Spleen (tissue), 7 donors: Measurements from ENCODE around the gene SRRT.

Source experiments
- CTCF ChIP-seq, 11 experiments: fragments of 200-600 bp in 7 of 11; fragments of 450-650 bp in 4 of 11; sonication (generic) in 4 of 11; IDR thresholded peaks in 8 of 11; conservative IDR thresholded peaks in 3 of 11; 1 replicate in 7 of 11; 2 replicates in 4 of 11; pipeline versions ENCODE4 v1.4.0 to v1.8.0; 2016 to 2021; ENCODE audit warnings: antibody characterized with exemption in 11 of 11, inconsistent platforms in 4 of 11, mild to moderate bottlenecking in 1 of 11
- POLR2A ChIP-seq, 3 donors: fragments of 450-650 bp; IDR thresholded peaks; one replicate each; pipeline ENCODE4 v1.5.1; 2017; ENCODE audit warnings: antibody characterized with exemption in 3 of 3, mild to moderate bottlenecking in 1 of 3
- POLR2AphosphoS5 ChIP-seq, 3 donors: sonication (generic); formaldehyde crosslinking; IDR thresholded peaks; one replicate each; pipeline ENCODE4 v1.5.1; 2017; ENCODE audit warnings: antibody characterized with exemption in 3 of 3
- donor health status: DM: no; HTN: no; CAD: no; lungs with moderate emphysema.
- donor health status: DM: no; HTN: no; CAD: no.
- donor health status: DM: no; HTN: no; CAD: no.

DNA sequence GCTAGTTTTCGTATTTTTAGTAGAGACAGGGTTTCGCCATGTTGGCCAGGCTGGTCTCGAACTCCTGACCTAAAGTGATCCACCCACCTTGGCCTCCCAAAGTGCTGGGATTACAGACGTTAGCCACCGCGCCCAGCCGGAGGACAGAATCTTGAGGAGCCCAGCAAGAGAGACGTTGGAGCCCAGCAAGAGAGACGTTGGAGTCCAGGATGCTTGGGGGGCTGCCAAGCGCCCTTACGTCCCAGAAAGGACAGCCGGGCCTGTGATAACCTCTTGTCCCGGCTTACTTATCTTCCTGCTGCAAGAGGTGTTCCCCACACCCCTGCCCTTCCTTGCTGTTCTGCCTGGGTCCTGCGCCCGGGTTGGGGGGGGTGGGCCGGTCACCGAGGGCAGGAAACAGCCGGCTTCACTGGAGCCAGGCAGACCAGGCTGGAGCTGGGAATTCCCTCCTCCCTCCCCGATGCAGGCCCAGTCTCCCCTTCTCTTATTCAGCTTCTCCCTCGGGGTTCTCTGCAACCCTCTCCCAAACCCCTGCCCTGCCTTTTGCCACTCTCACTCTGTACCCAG is 45.7 kb upstream of the SRRT start:
- no peak for TF ChIP-seq CTCF (IDR thresholded peaks at IDR 0.05 in 8 of 11, conservative IDR thresholded peaks at IDR 0.05 in 3 of 11)
- TF ChIP-seq POLR2A (IDR thresholded peaks at IDR 0.05) = no peak
- peak; percentile 84 to 88 (median 85) for TF ChIP-seq POLR2AphosphoS5 (IDR thresholded peaks at IDR 0.05)
